ENCODE results near the gene SSC5D. TPM values are rescaled to one million over a fixed set of nuclear protein-coding genes. Genes with fewer than 3 reads are reported as not detected.
"Not testable (repeated sequence)": the region's sequence is repeated elsewhere in the genome, so short reads cannot be mapped to it uniquely, and the experiment has no call there.

The SSC5D gene
- total RNA-seq, 1 donor from 2014 or later: 0.31 TPM

- no peak for DNase-seq
These were observed 989 bp upstream of the SSC5D start for GRCh38 chr19:55486971-55487923.

GRCh38 chr19:55488986-55489710 is 912 bp downstream of the SSC5D start:
- no peak for DNase-seq

GRCh38 chr19:55489711-55490477 is 1.7 kb downstream of the SSC5D start:
- no peak for DNase-seq

GRCh38 chr19:55490478-55491432 is 2.5 kb downstream of the SSC5D start:
- no peak for DNase-seq

GRCh38 chr19:55491546-55492360 is 3.5 kb downstream of the SSC5D start:
- no peak for DNase-seq

GRCh38 chr19:55492362-55492944 is 4.2 kb downstream of the SSC5D start:
- no peak for DNase-seq

GRCh38 chr19:55493052-55493644 is 4.9 kb downstream of the SSC5D start:
- DNase-seq: no peak

GRCh38 chr19:55493645-55494171 is 5.5 kb downstream of the SSC5D start:
- DNase-seq: no peak

GRCh38 chr19:55494172-55494761 is 6.0 kb downstream of the SSC5D start:
- no peak for DNase-seq

GRCh38 chr19:55495646-55496349 is 7.6 kb downstream of the SSC5D start:
- no peak for DNase-seq

- DNase-seq: not testable (repeated sequence)
These were observed 8.6 kb downstream of the SSC5D start for GRCh38 chr19:55496820-55497219.

GRCh38 chr19:55497763-55498162 is 9.5 kb downstream of the SSC5D start:
- DNase-seq: no peak

- DNase-seq: no peak
These were observed 10.1 kb downstream of the SSC5D start for GRCh38 chr19:55498246-55498840.

GRCh38 chr19:55500368-55500952 is 12.2 kb downstream of the SSC5D start:
- no peak for DNase-seq

GRCh38 chr19:55502197-55502952 is 14.1 kb downstream of the SSC5D start:
- no peak for DNase-seq

GRCh38 chr19:55503157-55503501 is 14.9 kb downstream of the SSC5D start:
- no peak for DNase-seq
